ENCODE measurements around the gene MYLK2.

MYLK2 gene

GRCh38 chr20:31846793-31847138, 27.6 kb downstream of the MYLK2 start:
- no peak overlapping the region for H3K4me3 ChIP-seq (ENCODE audit: low read length)

GRCh38 chr20:31848088-31848999, 29.2 kb downstream of the MYLK2 start:
- no peak overlapping the region for H3K4me3 ChIP-seq (ENCODE audit: low read length)

More at GRCh38 chr20:31846793-31847138, 27.6 kb downstream of the MYLK2 start:
- no peak for DNase-seq (ENCODE audit: low read depth, low spot score)

GRCh38 chr20:31849306-31849930, 30.3 kb downstream of the MYLK2 start:
- no peak for DNase-seq (ENCODE audit: low read depth, low spot score)
- no peak overlapping the region for H3K4me3 ChIP-seq (ENCODE audit: low read length)

More at GRCh38 chr20:31848088-31848999, 29.2 kb downstream of the MYLK2 start:
- DNase-seq (ENCODE audit: low read depth, low spot score), result no peak

GRCh38 chr20:31851240-31851955, 32.2 kb downstream of the MYLK2 start:
- no peak for DNase-seq (ENCODE audit: low read depth, low spot score)
- H3K4me3 ChIP-seq (ENCODE audit: low read length), result no peak overlapping the region

GRCh38 chr20:31853481-31853880, 34.3 kb downstream of the MYLK2 start:
- DNase-seq (ENCODE audit: low read depth, low spot score), result no peak

GRCh38 chr20:31856516-31856915, 37.4 kb downstream of the MYLK2 start:
- no peak for DNase-seq (ENCODE audit: low read depth, low spot score)
- H3K4me3 ChIP-seq (ENCODE audit: low read length), result no peak overlapping the region

More at GRCh38 chr20:31853481-31853880, 34.3 kb downstream of the MYLK2 start:
- no peak overlapping the region for H3K4me3 ChIP-seq (ENCODE audit: low read length)

- no peak overlapping the region for H3K4me3 ChIP-seq (ENCODE audit: low read length)
- no peak for DNase-seq (ENCODE audit: low read depth, low spot score)
These were observed 39.0 kb downstream of the MYLK2 start for GRCh38 chr20:31857861-31858759.

GRCh38 chr20:31858760-31859083, 39.6 kb downstream of the MYLK2 start:
- no peak for DNase-seq (ENCODE audit: low read depth, low spot score)

GRCh38 chr20:31859266-31859997, 40.3 kb downstream of the MYLK2 start:
- DNase-seq (ENCODE audit: low read depth, low spot score), result no peak
- H3K4me3 ChIP-seq (ENCODE audit: low read length), result no peak overlapping the region

More at GRCh38 chr20:31858760-31859083, 39.6 kb downstream of the MYLK2 start:
- no peak overlapping the region for H3K4me3 ChIP-seq (ENCODE audit: low read length)

- no peak for DNase-seq (ENCODE audit: low read depth, low spot score)
- no peak overlapping the region for H3K4me3 ChIP-seq (ENCODE audit: low read length)
These were observed 40.8 kb downstream of the MYLK2 start for GRCh38 chr20:31859998-31860380.

- DNase-seq (ENCODE audit: low read depth, low spot score), result no peak
- H3K4me3 ChIP-seq (ENCODE audit: low read length), result peak overlapping the region; percentile 60
These were observed 41.4 kb downstream of the MYLK2 start for GRCh38 chr20:31860390-31861134.

- peak overlapping the region; percentile 60 for H3K4me3 ChIP-seq (ENCODE audit: low read length)
- DNase-seq (ENCODE audit: low read depth, low spot score), result no peak
These were observed 41.9 kb downstream of the MYLK2 start for GRCh38 chr20:31861135-31861384.

GRCh38 chr20:31861385-31862156, 42.4 kb downstream of the MYLK2 start:
- DNase-seq (ENCODE audit: low read depth, low spot score), result peak; percentile 76
- peak overlapping the region; percentile 60 for H3K4me3 ChIP-seq (ENCODE audit: low read length)

GRCh38 chr20:31862157-31862470, 43.0 kb downstream of the MYLK2 start:
- no peak overlapping the region for H3K4me3 ChIP-seq (ENCODE audit: low read length)
- DNase-seq (ENCODE audit: low read depth, low spot score), result no peak

GRCh38 chr20:31862506-31862905, 43.4 kb downstream of the MYLK2 start:
- DNase-seq (ENCODE audit: low read depth, low spot score), result no peak
- H3K4me3 ChIP-seq (ENCODE audit: low read length), result no peak overlapping the region

GRCh38 chr20:31863296-31864085, 44.3 kb downstream of the MYLK2 start:
- peak; percentile 59 for DNase-seq (ENCODE audit: low read depth, low spot score)

More at GRCh38 chr20:31863296-31864085, 44.3 kb downstream of the MYLK2 start:
- H3K4me3 ChIP-seq (ENCODE audit: low read length), result no peak overlapping the region

All from Jurkat, Clone E6-1 (cell line).